ENCODE results near the gene L2HGDH.

- TF ChIP-seq CEBPB (IDR thresholded peaks at IDR 0.05; ENCODE audit: borderline replicate concordance in 1 of 2, low read depth in 2 of 2, low read length in 2 of 2) (no peak), POLR2AphosphoS5 (IDR thresholded peaks at IDR 0.05; ENCODE audit: low read length) (no peak), BACH1 (IDR thresholded peaks at IDR 0.05; ENCODE audit: borderline replicate concordance) (no peak), NFYA (IDR thresholded peaks at IDR 0.05; ENCODE audit: borderline replicate concordance, low read depth, low read length) (no peak), BMI1 (IDR thresholded peaks at IDR 0.05; ENCODE audit: borderline replicate concordance) (no peak), NFIC (IDR thresholded peaks at IDR 0.05; ENCODE audit: low read depth, low read length) (no peak)
Measured at GRCh38 chr14:50333014-50333509, 21.0 kb upstream of the L2HGDH start.
